Loucy (cell line): Measurements from ENCODE around the gene LRRC46.

ENCODE experiments used
- H2AFZ ChIP-seq: fragments of 200-600 bp; sonication (generic); 2 replicates; pipeline ENCODE4 v1.6.0; 2016; ENCODE audit warnings: antibody characterized with exemption, mild to moderate bottlenecking, low read length, moderate library complexity
- H3F3A ChIP-seq: fragments of 200-600 bp; 2 replicates; pipeline ENCODE4 v1.6.0; 2016; ENCODE audit warnings: antibody characterized with exemption, low read depth, mild to moderate bottlenecking
- H3K27me3 ChIP-seq: fragments of 200-600 bp; sonication (generic); 2 replicates; pipeline ENCODE4 v1.6.1; 2014; ENCODE audit warnings: low read length, mild to moderate bottlenecking; ENCODE audit not compliant: insufficient read depth, poor library complexity, severe bottlenecking
- H3K36me3 ChIP-seq: fragments of 200-600 bp; sonication (generic); 2 replicates; pipeline ENCODE4 v1.6.1; 2016; ENCODE audit warnings: low read length; ENCODE audit not compliant: insufficient read depth
- H3K4me1 ChIP-seq: fragments of 200-600 bp; sonication (generic); 2 replicates; pipeline ENCODE4 v1.5.1; 2014; ENCODE audit warnings: low read length, mild to moderate bottlenecking; ENCODE audit not compliant: insufficient read depth, poor library complexity, severe bottlenecking
- H3K4me2 ChIP-seq: fragments of 200-600 bp; sonication (generic); 2 replicates; pipeline ENCODE4 v1.6.0; 2014; ENCODE audit warnings: antibody characterized with exemption, low read length, low read depth, mild to moderate bottlenecking; ENCODE audit not compliant: poor library complexity, severe bottlenecking
- H3K4me3 ChIP-seq: fragments of 200-600 bp; sonication (generic); 2 replicates; pipeline ENCODE4 v1.5.1; 2014; ENCODE audit warnings: low read length, mild to moderate bottlenecking, mixed read lengths; ENCODE audit not compliant: poor library complexity, severe bottlenecking
- H3K79me2 ChIP-seq: fragments of 200-600 bp; sonication (generic); 2 replicates; pipeline ENCODE4 v1.6.1; 2014; ENCODE audit warnings: low read length; ENCODE audit not compliant: insufficient read depth
- H3K9ac ChIP-seq: fragments of 200-600 bp; sonication (generic); 2 replicates; pipeline ENCODE4 v1.6.0; 2014; ENCODE audit warnings: mild to moderate bottlenecking, low read depth, low read length, moderate library complexity; ENCODE audit not compliant: poor library complexity, severe bottlenecking
- H3K9me2 ChIP-seq: fragments of 200-600 bp; sonication (generic); replicated peaks from 2 replicates; pipeline ENCODE4 v1.6.1; 2016; ENCODE audit warnings: low read depth, low read length, mixed read lengths
- H3K9me3 ChIP-seq: fragments of 200-600 bp; sonication (generic); 2 replicates; pipeline ENCODE4 v1.6.1; 2014; ENCODE audit warnings: mild to moderate bottlenecking, antibody characterized with exemption, low read length, low read depth; ENCODE audit not compliant: insufficient read depth
- H4K20me1 ChIP-seq: fragments of 200-600 bp; sonication (generic); 2 replicates; pipeline ENCODE4 v1.6.0; 2014; ENCODE audit warnings: antibody characterized with exemption, low read length, mild to moderate bottlenecking; ENCODE audit not compliant: insufficient read depth, poor library complexity, severe bottlenecking
- CTCF ChIP-seq: fragments of 200-600 bp; sonication (generic); conservative IDR thresholded peaks from 2 replicates; pipeline ENCODE4 v1.5.1; 2014; ENCODE audit warnings: mild to moderate bottlenecking, antibody characterized with exemption, low read length
- EZH2phosphoT487 ChIP-seq: fragments of 200-600 bp; IDR thresholded peaks from 2 replicates; pipeline ENCODE4 v1.6.1; 2018; ENCODE audit warnings: antibody characterized with exemption, mild to moderate bottlenecking, moderate library complexity, borderline replicate concordance

The LRRC46 gene

DNA sequence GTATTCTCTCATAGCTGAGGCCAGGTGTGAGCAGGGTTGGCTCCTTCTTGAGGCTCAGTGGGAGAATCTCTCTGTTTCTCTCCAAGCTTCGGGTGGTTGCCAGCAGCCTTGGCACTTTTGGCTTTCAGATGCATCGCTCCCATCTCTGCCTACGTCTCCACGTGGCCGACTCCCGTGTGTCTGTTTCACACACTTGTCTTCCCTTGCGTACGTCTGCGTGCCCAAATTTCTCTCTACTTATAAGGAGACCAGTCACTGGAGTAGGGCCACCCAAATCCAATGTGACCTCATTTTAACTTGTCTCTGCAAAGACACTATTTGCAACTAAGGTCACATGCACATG lies 24.6 kb upstream of the LRRC46 start:
- no peaks in the 10 kb centered on the region for H3K79me2 ChIP-seq
- H2AFZ ChIP-seq, result no peak overlapping the region
- no peaks in the 10 kb centered on the region for H3K27me3 ChIP-seq
- no peaks in the 10 kb centered on the region for H3K9me2 ChIP-seq
- no peaks in the 10 kb centered on the region for H3K4me1 ChIP-seq
- peaks cover 8% of the 10 kb centered on the region; the same call in 1 of the 2 replicates for H3K36me3 ChIP-seq
- no peak overlapping the region for H3K4me3 ChIP-seq
- no peaks in the 10 kb centered on the region for H4K20me1 ChIP-seq
- no peak overlapping the region for H3K4me2 ChIP-seq
- H3K9me3 ChIP-seq, result no peaks in the 10 kb centered on the region
- TF ChIP-seq CTCF (no peak), EZH2phosphoT487 (no peak)
- H3F3A ChIP-seq, result no peaks in the 10 kb centered on the region
- no peak overlapping the region for H3K9ac ChIP-seq

- Histone ChIP-seq H3K4me2 (no peak overlapping the region), H3K4me1 (no peaks in the 10 kb centered on the region), H3K9me3 (no peaks in the 10 kb centered on the region), H3F3A (no peaks in the 10 kb centered on the region), H3K36me3 (peaks cover 8% of the 10 kb centered on the region; the same call in 1 of the 2 replicates), H2AFZ (no peak overlapping the region), H3K27me3 (no peaks in the 10 kb centered on the region), H3K79me2 (no peaks in the 10 kb centered on the region), H3K9me2 (no peaks in the 10 kb centered on the region), H3K4me3 (no peak overlapping the region), H3K9ac (no peak overlapping the region), H4K20me1 (no peaks in the 10 kb centered on the region)
- TF ChIP-seq EZH2phosphoT487 (no peak), CTCF (no peak)
Observed at GRCh38 chr17:47807421-47807820, 24.0 kb upstream of the LRRC46 start.

DNA sequence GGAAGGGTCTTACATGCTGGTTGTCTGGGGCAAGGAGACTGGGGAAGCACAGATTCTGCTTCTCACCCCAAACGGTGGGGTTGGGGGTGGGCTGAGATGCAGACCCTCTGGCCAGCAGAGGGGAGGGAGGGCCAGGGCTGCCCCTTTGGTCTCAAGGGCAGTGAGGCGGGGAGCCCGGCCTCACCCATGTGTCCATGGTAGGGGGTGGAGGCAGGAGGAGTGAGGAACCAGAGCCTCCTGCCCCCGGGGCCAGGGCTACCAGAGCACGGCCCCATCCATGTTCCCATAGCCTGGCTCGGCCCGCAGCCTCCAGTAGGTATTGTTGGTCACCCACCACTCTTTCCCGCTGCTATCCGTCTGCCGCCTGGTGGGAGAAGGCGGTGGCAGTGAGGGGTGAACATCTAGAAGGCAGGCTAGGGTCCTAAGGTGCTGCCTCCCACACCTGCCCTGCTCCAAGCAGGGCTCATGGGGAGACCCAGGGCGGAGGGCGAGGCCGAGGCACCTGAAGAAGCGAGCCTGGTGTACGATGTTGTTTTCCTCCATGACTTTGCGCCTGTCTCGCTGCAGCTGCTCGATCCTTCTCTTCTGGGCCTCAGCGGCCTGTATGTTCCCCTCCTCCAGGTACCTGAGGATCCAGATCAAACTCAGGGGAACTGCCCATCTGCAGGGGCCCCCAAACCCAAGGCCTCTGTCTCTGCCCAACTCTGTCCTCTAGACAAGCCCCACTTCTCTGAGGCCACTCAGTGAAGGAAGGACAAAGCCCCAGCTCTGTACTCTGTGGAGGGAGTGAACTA lies 23.2 kb upstream of the LRRC46 start:
- no peaks in the 10 kb centered on the region for H4K20me1 ChIP-seq
- H3K27me3 ChIP-seq, result no peaks in the 10 kb centered on the region
- no peak overlapping the region for H3K4me3 ChIP-seq
- H3K36me3 ChIP-seq, result peaks cover 8% of the 10 kb centered on the region; the same call in 1 of the 2 replicates
- H2AFZ ChIP-seq, result no peak overlapping the region
- no peak overlapping the region for H3K9ac ChIP-seq
- no peaks in the 10 kb centered on the region for H3K9me2 ChIP-seq
- no peaks in the 10 kb centered on the region for H3F3A ChIP-seq
- no peak for TF ChIP-seq EZH2phosphoT487
- TF ChIP-seq CTCF, result no peak
- no peaks in the 10 kb centered on the region for H3K79me2 ChIP-seq
- no peaks in the 10 kb centered on the region for H3K4me1 ChIP-seq
- no peak overlapping the region for H3K4me2 ChIP-seq
- no peaks in the 10 kb centered on the region for H3K9me3 ChIP-seq
